GM10266 (cell line): ENCODE data around the gene CLEC4F.

ENCODE experiments used
- DNase-seq: peaks from one replicate; pipeline ENCODE4 v3.0.0; 2012; ENCODE audit errors: extremely low spot score
- CTCF ChIP-seq: IDR thresholded peaks from 2 replicates; pipeline ENCODE4 v1.5.1; 2012; ENCODE audit warnings: mild to moderate bottlenecking, low read depth; ENCODE audit not compliant: control insufficient read depth, insufficient read depth; ENCODE audit errors: missing control alignments

Gene CLEC4F

DNA sequence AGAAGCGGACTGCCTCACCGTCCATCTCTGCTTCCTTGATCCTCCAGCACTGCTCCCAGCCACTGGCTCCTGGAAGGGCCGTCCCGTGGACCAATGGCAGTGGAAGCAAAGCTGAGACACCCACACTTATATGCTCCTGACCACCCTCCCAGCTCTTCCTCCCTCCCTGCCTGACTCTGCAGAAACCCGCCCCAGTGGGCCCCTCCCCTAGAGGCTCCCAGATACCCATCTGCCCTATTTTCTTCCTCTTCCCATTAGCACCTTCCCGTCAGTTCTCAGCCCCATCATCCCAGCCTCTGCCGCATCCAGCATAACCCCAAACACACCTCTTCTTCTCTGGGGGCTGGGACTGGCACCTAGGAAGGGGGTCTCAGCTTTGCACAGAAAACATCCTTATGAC is at the start of gene CLEC4F:
Gene CLEC4F (minus strand): TSS at position 101 of the 400 bp plus-strand sequence. CDS start 76 bp downstream, at position 25.
- no peak for DNase-seq
- TF ChIP-seq CTCF = no peak

DNA sequence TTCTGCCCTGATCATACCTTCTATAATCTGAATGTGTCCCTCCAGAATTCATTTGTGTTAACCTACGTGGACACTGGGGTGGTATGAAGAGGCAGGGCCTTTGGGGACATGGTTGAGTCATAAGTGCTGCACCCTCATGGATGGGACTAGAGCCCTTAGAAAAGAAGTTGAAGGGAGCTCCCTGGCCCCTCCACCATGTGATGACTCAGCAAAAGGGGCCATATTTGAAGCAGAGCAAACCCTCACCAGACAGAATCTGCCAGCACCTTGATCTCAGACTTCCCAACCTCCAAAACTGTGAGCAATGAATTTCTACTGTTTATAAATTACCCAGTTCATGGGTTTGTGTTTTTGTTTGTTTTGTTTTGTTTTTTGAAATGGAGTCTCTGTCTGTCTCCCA is 48.6 kb upstream of the CLEC4F start:
- no peak for DNase-seq
- no peak for TF ChIP-seq CTCF

DNA sequence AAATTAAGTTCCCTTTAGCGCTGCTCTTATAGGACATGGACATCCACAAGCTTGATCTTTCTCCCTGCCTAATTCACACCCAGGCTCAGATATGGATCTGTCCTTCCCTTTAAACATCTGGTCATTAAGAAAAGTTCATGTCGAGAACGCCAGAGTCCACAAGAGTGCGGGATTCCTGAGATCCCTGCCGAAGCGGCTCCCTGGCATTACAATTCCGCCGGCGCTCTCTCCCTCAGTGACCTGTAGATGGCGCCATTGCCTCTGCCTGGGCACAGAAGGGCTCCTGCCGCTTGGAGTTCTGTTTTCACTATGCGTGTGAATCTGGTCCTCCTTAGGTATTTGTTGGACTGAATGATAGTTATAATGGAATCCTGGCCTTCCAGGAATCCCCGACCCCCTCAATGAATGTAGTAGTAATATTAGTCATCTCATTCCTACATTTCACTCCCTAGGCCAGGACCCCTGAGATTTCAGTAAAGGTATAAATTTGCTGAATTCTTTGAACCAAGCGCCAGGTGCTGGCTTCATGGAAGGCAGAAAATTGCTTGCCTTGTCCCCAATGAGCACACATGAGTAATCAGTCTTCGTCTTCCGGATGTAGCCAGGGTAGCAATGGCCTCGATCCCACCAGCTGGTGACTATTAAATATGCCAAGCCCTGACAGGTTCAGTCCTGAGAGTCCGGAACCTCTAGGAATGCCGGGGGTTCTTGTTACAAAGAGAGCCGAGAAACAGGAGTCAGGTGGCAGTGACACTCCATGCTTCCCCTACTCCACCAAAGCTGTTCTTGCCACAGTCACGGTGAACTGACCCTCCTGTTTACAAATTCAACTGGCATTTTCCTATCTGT is 41.6 kb upstream of the CLEC4F start:
- peak; percentile 97 for TF ChIP-seq CTCF
- DNase-seq = peak; percentile 70

- no peak for DNase-seq
- TF ChIP-seq CTCF = no peak
Observed at GRCh38 chr2:70855667-70856066, 35.3 kb upstream of the CLEC4F start.

DNA sequence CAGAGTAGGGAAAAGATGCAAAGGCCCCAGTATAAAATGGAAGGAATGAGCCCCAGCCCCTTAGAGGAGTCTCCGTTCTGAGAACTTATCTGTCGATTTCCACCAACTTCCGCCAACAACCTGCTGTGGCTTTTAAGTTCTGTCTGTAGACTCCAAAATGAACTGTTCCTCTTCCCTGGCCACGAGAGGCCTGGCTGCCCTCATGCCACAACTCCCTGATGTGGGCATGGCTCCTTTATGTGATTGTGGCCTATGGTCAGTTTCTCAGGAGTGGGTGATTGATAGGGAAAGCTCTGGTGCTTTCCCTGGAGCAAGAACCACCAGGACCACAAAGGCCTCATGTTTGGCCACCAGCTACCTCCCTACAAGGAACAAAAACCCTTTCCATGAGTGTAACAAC is 34.0 kb upstream of the CLEC4F start:
- no peak for DNase-seq
- no peak for TF ChIP-seq CTCF

- no peak for DNase-seq
- no peak for TF ChIP-seq CTCF
Observed at GRCh38 chr2:70852824-70853223, 32.4 kb upstream of the CLEC4F start.

GRCh38 chr2:70851704-70852103 is 31.3 kb upstream of the CLEC4F start:
- no peak for TF ChIP-seq CTCF
- DNase-seq = peak; percentile 58
